HG03025 (cell line): Measurements from ENCODE around the gene SERPINB13.
"Not testable (repeated sequence)": the region's sequence is repeated elsewhere in the genome, so short reads cannot be mapped to it uniquely, and the experiment has no call there.

Experiments
- ATAC-seq: cut with Tn5 transposase; IDR thresholded peaks from one replicate; pipeline ENCODE4 v1.9.1; 2021; ENCODE audit warnings: mild to moderate bottlenecking, moderate library complexity; ENCODE audit not compliant: unreplicated experiment, low FRiP score

The SERPINB13 gene

GRCh38 chr18:63644142-63644541, 57.0 kb downstream of the SERPINB13 start, which contains the start of gene SERPINB4:
SERPINB4 (minus strand) TSS chr18:63644256; CDS start chr18:63643577, 679 bp downstream.
- ATAC-seq: not testable (repeated sequence)

GRCh38 chr18:63644694-63645093, 57.6 kb downstream of the SERPINB13 start:
- ATAC-seq: not testable (repeated sequence)

- ATAC-seq: no peak
Observed at GRCh38 chr18:63646936-63647335, 59.8 kb downstream of the SERPINB13 start.

- ATAC-seq: no peak
Observed at GRCh38 chr18:63648241-63648640, 61.1 kb downstream of the SERPINB13 start.
